SK-N-SH treated with all-trans-retinoic acid at 6 μM for 48 hours (cell line): ENCODE data around the gene INSYN1.
"Not testable (repeated sequence)": the region's sequence is repeated elsewhere in the genome, so short reads cannot be mapped to it uniquely, and the experiment has no call there.

ENCODE experiments used
- CREB5 ChIP-seq: fragments of 250-450 bp; sonication (Bioruptor Pico); IDR thresholded peaks from 2 replicates; pipeline ENCODE4 v1.5.1; 2020; ENCODE audit warnings: low read depth, mild to moderate bottlenecking, moderate library complexity
- CSDC2 ChIP-seq: fragments of 250-450 bp; sonication (Bioruptor Pico); IDR thresholded peaks from 2 replicates; pipeline ENCODE4 v1.5.0; 2020; ENCODE audit warnings: mild to moderate bottlenecking, moderate library complexity
- RARB ChIP-seq: fragments of 250-450 bp; sonication (Bioruptor Pico); IDR thresholded peaks from 2 replicates; pipeline ENCODE4 v1.8.0; 2021; ENCODE audit warnings: mild to moderate bottlenecking, moderate library complexity
- TOX ChIP-seq: fragments of 250-450 bp; sonication (Bioruptor Pico); IDR thresholded peaks from 2 replicates; pipeline ENCODE4 v1.8.0; 2021; ENCODE audit warnings: mild to moderate bottlenecking, moderate library complexity, borderline replicate concordance
- TSHZ2 ChIP-seq: fragments of 250-450 bp; sonication (Bioruptor Pico); IDR thresholded peaks from 2 replicates; pipeline ENCODE4 v1.5.0; 2020; ENCODE audit warnings: mild to moderate bottlenecking, moderate library complexity

- TF ChIP-seq CREB5; TOX (CRISPR knock-in tag); CSDC2 (CRISPR knock-in tag); TSHZ2 (CRISPR knock-in tag); RARB (CRISPR knock-in tag): not testable (repeated sequence)
Observed at GRCh38 chr15:73785256-73786014, 32.3 kb upstream of the INSYN1 start.
